ENCODE results near the gene PTPMT1.

- TF ChIP-seq, protein P1, sequence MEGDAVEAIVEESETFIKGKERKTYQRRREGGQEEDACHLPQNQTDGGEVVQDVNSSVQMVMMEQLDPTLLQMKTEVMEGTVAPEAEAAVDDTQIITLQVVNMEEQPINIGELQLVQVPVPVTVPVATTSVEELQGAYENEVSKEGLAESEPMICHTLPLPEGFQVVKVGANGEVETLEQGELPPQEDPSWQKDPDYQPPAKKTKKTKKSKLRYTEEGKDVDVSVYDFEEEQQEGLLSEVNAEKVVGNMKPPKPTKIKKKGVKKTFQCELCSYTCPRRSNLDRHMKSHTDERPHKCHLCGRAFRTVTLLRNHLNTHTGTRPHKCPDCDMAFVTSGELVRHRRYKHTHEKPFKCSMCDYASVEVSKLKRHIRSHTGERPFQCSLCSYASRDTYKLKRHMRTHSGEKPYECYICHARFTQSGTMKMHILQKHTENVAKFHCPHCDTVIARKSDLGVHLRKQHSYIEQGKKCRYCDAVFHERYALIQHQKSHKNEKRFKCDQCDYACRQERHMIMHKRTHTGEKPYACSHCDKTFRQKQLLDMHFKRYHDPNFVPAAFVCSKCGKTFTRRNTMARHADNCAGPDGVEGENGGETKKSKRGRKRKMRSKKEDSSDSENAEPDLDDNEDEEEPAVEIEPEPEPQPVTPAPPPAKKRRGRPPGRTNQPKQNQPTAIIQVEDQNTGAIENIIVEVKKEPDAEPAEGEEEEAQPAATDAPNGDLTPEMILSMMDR (IDR thresholded peaks at IDR 0.05): no peak
- TF ChIP-seq POLR2AphosphoS5 (IDR thresholded peaks at IDR 0.05; ENCODE audit: insufficient read depth in 1 of 2, low read depth in 1 of 2): no peak
- TF ChIP-seq POLR2A (IDR thresholded peaks at IDR 0.05): no peak
These were observed 26.9 kb downstream of the PTPMT1 start for GRCh38 chr11:47592251-47592650.
